ENCODE measurements around the gene SKA1.

GRCh38 chr18:50401295-50401694 lies 26.4 kb downstream of the SKA1 start:
- TF ChIP-seq ZNF768 (tag by site-specific recombination; IDR thresholded peaks at IDR 0.05) (no peak), ZNF302 (tag by site-specific recombination; IDR thresholded peaks at IDR 0.05; ENCODE audit: low read depth) (no peak), CTCF (tag by site-specific recombination; IDR thresholded peaks at IDR 0.05) (no peak)

All from HEK293 (cell line).